Prostate gland (tissue), 2 donors: ENCODE data around the gene PLEKHH1. TPM values are rescaled to one million over a fixed set of nuclear protein-coding genes. Genes with fewer than 3 reads are reported as not detected.

Source experiments
- DNase-seq: peaks from one replicate; pipeline ENCODE4 v3.0.0-alpha.2; 2019; ENCODE audit warnings: low spot score
- H3K27ac ChIP-seq, 2 donors: fragments of 200-600 bp; sonication (generic); 2 replicates each; pipeline ENCODE4 v1.5.1; 2017 to 2019
- H3K27me3 ChIP-seq: fragments of 200-600 bp; sonication (generic); replicated peaks from 2 replicates; pipeline ENCODE4 v1.5.1; 2019; ENCODE audit not compliant: insufficient read depth
- H3K36me3 ChIP-seq, 2 donors: fragments of 200-600 bp; sonication (generic); 1 replicate in 1 of 2; 2 replicates in 1 of 2; pipeline versions ENCODE4 v1.5.1 to v1.8.1; 2017 to 2019
- H3K4me1 ChIP-seq: fragments of 200-600 bp; sonication (generic); replicated peaks from 2 replicates; pipeline ENCODE4 v1.5.1; 2019
- H3K4me3 ChIP-seq, 2 donors: fragments of 200-600 bp; sonication (generic); 2 replicates each; pipeline ENCODE4 v1.5.1; 2017 to 2019
- H3K9me3 ChIP-seq: fragments of 200-600 bp; sonication (generic); 2 replicates; pipeline ENCODE4 v1.5.1; 2017
- POLR2A ChIP-seq: fragments of 450-650 bp; IDR thresholded peaks from one replicate; pipeline ENCODE4 v1.6.1; 2016; ENCODE audit warnings: antibody characterized with exemption, mild to moderate bottlenecking
- POLR2AphosphoS5 ChIP-seq: sonication (generic); formaldehyde crosslinking; IDR thresholded peaks from one replicate; pipeline ENCODE4 v1.6.1; 2017; ENCODE audit warnings: antibody characterized with exemption
- WGBS: methylation state at CpG from one replicate; pipeline ENCODE4 v1.1.5; 2018; 5-methylcytosine and 5-hydroxymethylcytosine counted together
- intact Hi-C: fragments of 100-400 bp; cut with DNase I; formaldehyde crosslinking; loops from one replicate; pipeline ENCODE4 v1.14.2; 2022
- total RNA-seq, 2 donors: library from RNA; depleted of rRNA; stranded (reverse); fragments of >200 nt; gene quantifications; one replicate each; pipeline ENCODE4 v1.1.0, GENCODE V29; 2016
- TF ChIP-seq, protein P1 (sequence below), 4 experiments: fragments of 200-600 bp in 2 of 4; fragments of 450-650 bp in 2 of 4; sonication (generic) in 2 of 4; IDR thresholded peaks; 1 replicate in 3 of 4; 2 replicates in 1 of 4; pipeline ENCODE4 v1.5.1; 2016 to 2019; ENCODE audit warnings: antibody characterized with exemption in 4 of 4, mild to moderate bottlenecking in 2 of 4, moderate library complexity in 2 of 4

The PLEKHH1 gene
- total RNA-seq, 2 donors from 2014 or later, result 57.9 to 92.7 TPM

GRCh38 chr14:67523764-67524633 lies 9.1 kb upstream of the PLEKHH1 start:
- TF ChIP-seq POLR2AphosphoS5, result no peak
- TF ChIP-seq POLR2A, result no peak
- TF ChIP-seq, protein P1, sequence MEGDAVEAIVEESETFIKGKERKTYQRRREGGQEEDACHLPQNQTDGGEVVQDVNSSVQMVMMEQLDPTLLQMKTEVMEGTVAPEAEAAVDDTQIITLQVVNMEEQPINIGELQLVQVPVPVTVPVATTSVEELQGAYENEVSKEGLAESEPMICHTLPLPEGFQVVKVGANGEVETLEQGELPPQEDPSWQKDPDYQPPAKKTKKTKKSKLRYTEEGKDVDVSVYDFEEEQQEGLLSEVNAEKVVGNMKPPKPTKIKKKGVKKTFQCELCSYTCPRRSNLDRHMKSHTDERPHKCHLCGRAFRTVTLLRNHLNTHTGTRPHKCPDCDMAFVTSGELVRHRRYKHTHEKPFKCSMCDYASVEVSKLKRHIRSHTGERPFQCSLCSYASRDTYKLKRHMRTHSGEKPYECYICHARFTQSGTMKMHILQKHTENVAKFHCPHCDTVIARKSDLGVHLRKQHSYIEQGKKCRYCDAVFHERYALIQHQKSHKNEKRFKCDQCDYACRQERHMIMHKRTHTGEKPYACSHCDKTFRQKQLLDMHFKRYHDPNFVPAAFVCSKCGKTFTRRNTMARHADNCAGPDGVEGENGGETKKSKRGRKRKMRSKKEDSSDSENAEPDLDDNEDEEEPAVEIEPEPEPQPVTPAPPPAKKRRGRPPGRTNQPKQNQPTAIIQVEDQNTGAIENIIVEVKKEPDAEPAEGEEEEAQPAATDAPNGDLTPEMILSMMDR (IDR thresholded peaks at IDR 0.05), result no peak
- DNase-seq, result no peak
- WGBS, result 73% methylated on average over 7 of the region's 7 CpGs
- Histone ChIP-seq H3K27ac (no peak overlapping the region), H3K4me1 (no peaks in the 10 kb centered on the region), H3K27me3 (no peaks in the 10 kb centered on the region), H3K4me3 (no peak overlapping the region), H3K36me3 (no peaks in the 10 kb centered on the region), H3K9me3 (no peaks in the 10 kb centered on the region)
- intact Hi-C loops, result no loop called here

- H3K27ac ChIP-seq, result no peak overlapping the region
- H3K4me3 ChIP-seq, result no peak overlapping the region
- no peaks in the 10 kb centered on the region for H3K36me3 ChIP-seq
- H3K27me3 ChIP-seq, result no peaks in the 10 kb centered on the region
- intact Hi-C loops, result no loop called here
- no peaks in the 10 kb centered on the region for H3K4me1 ChIP-seq
- no peak for DNase-seq
- no peaks in the 10 kb centered on the region for H3K9me3 ChIP-seq
- TF ChIP-seq, protein P1 (IDR thresholded peaks at IDR 0.05), result no peak
- TF ChIP-seq POLR2AphosphoS5, result no peak
- no peak for TF ChIP-seq POLR2A
- 15% methylated on average over 3 of the region's 3 CpGs for WGBS
Measured at GRCh38 chr14:67524634-67524963, 8.5 kb upstream of the PLEKHH1 start.

- TF ChIP-seq, protein P1 (IDR thresholded peaks at IDR 0.05), result no peak
- no peak for DNase-seq
- 76% methylated on average over 4 of the region's 4 CpGs for WGBS
- intact Hi-C loops, result no loop called here
- Histone ChIP-seq H3K27me3 (no peaks in the 10 kb centered on the region), H3K4me3 (no peak overlapping the region), H3K27ac (no peak overlapping the region), H3K36me3 (no peaks in the 10 kb centered on the region), H3K9me3 (no peaks in the 10 kb centered on the region), H3K4me1 (peaks cover under 1% of the 10 kb centered on the region)
Measured at GRCh38 chr14:67525389-67525788, 7.7 kb upstream of the PLEKHH1 start.

- H3K4me1 ChIP-seq, result peaks cover 5% of the 10 kb centered on the region
- H3K9me3 ChIP-seq, result no peaks in the 10 kb centered on the region
- no peak overlapping the region for H3K4me3 ChIP-seq
- H3K27me3 ChIP-seq, result no peaks in the 10 kb centered on the region
- TF ChIP-seq, protein P1 (IDR thresholded peaks at IDR 0.05), result no peak
- TF ChIP-seq POLR2A, result no peak
- TF ChIP-seq POLR2AphosphoS5, result no peak
- intact Hi-C loops, result loop anchor here (2.0 kb wide), 1 partner anchor 45 kb away; no protein-coding TSS in a partner anchor
- WGBS, result 69% methylated on average over 6 of the region's 6 CpGs
- H3K36me3 ChIP-seq, result no peaks in the 10 kb centered on the region
- no peak for DNase-seq
- no peak overlapping the region for H3K27ac ChIP-seq
Measured at GRCh38 chr14:67526181-67526580, 6.9 kb upstream of the PLEKHH1 start.
